SK-N-SH treated with all-trans-retinoic acid at 6 μM for 48 hours (cell line): ENCODE data around the gene ZSCAN18.

Experiments used
- ATAC-seq: fragments of 200-7000 bp; cut with Tn5 transposase; 3 replicates; pipeline ENCODE4 v1.9.1; 2020; ENCODE audit warnings: mild to moderate bottlenecking, moderate library complexity
- ARNTL ChIP-seq: fragments of 450-650 bp; formaldehyde crosslinking; IDR thresholded peaks from 2 replicates; pipeline ENCODE4 v1.5.0; 2020; ENCODE audit warnings: low read depth, mild to moderate bottlenecking, moderate library complexity, borderline replicate concordance
- BACH2 ChIP-seq: fragments of 250-450 bp; sonication (Bioruptor Pico); IDR thresholded peaks from 2 replicates; pipeline ENCODE4 v1.9.0; 2021; ENCODE audit warnings: mild to moderate bottlenecking, borderline replicate concordance
- CREB5 ChIP-seq: fragments of 250-450 bp; sonication (Bioruptor Pico); IDR thresholded peaks from 2 replicates; pipeline ENCODE4 v1.5.1; 2020; ENCODE audit warnings: low read depth, mild to moderate bottlenecking, moderate library complexity
- CSDC2 ChIP-seq: fragments of 250-450 bp; sonication (Bioruptor Pico); IDR thresholded peaks from 2 replicates; pipeline ENCODE4 v1.5.0; 2020; ENCODE audit warnings: mild to moderate bottlenecking, moderate library complexity
- CSRNP3 ChIP-seq: fragments of 250-450 bp; sonication (Bioruptor Pico); IDR thresholded peaks from 2 replicates; pipeline ENCODE4 v1.5.1; 2021; ENCODE audit warnings: mild to moderate bottlenecking, moderate library complexity
- ESRRG ChIP-seq: fragments of 250-450 bp; sonication (Bioruptor Pico); IDR thresholded peaks from 2 replicates; pipeline ENCODE4 v1.6.1; 2021; ENCODE audit warnings: mild to moderate bottlenecking
- GLIS3 ChIP-seq: fragments of 250-450 bp; sonication (Bioruptor Pico); IDR thresholded peaks from 2 replicates; pipeline ENCODE4 v1.5.0; 2020; ENCODE audit warnings: mild to moderate bottlenecking, moderate library complexity
- ISL1 ChIP-seq: fragments of 250-450 bp; sonication (Bioruptor Pico); IDR thresholded peaks from 2 replicates; pipeline ENCODE4 v2.1.2; 2022; ENCODE audit warnings: mild to moderate bottlenecking, moderate library complexity
- OSR1 ChIP-seq: fragments of 250-450 bp; sonication (Bioruptor Pico); IDR thresholded peaks from 2 replicates; pipeline ENCODE4 v1.8.0; 2022; ENCODE audit warnings: moderate library complexity, mild to moderate bottlenecking, inconsistent platforms
- PATZ1 ChIP-seq: fragments of 250-450 bp; sonication (Bioruptor Pico); IDR thresholded peaks from 2 replicates; pipeline ENCODE4 v1.8.0; 2020; ENCODE audit warnings: mild to moderate bottlenecking, moderate library complexity, borderline replicate concordance
- POU6F1 ChIP-seq: fragments of 250-450 bp; sonication (Bioruptor Pico); IDR thresholded peaks from 2 replicates; pipeline ENCODE4 v1.8.0; 2021; ENCODE audit warnings: low read depth, mild to moderate bottlenecking, moderate library complexity, borderline replicate concordance
- PPARA ChIP-seq: fragments of 250-450 bp; sonication (Bioruptor Pico); IDR thresholded peaks from 2 replicates; pipeline ENCODE4 v1.5.0; 2020; ENCODE audit warnings: mild to moderate bottlenecking, borderline replicate concordance
- RARB ChIP-seq: fragments of 250-450 bp; sonication (Bioruptor Pico); IDR thresholded peaks from 2 replicates; pipeline ENCODE4 v1.8.0; 2021; ENCODE audit warnings: mild to moderate bottlenecking, moderate library complexity
- SNAI2 ChIP-seq: fragments of 250-450 bp; sonication (Bioruptor Pico); IDR thresholded peaks from 2 replicates; pipeline ENCODE4 v1.5.0; 2020; ENCODE audit warnings: mild to moderate bottlenecking, moderate library complexity
- TCF4 ChIP-seq: fragments of 250-450 bp; sonication (Bioruptor Pico); IDR thresholded peaks from 2 replicates; pipeline ENCODE4 v1.8.0; 2021; ENCODE audit warnings: mild to moderate bottlenecking, moderate library complexity, borderline replicate concordance
- TOX ChIP-seq: fragments of 250-450 bp; sonication (Bioruptor Pico); IDR thresholded peaks from 2 replicates; pipeline ENCODE4 v1.8.0; 2021; ENCODE audit warnings: mild to moderate bottlenecking, moderate library complexity, borderline replicate concordance
- TSHZ2 ChIP-seq: fragments of 250-450 bp; sonication (Bioruptor Pico); IDR thresholded peaks from 2 replicates; pipeline ENCODE4 v1.5.0; 2020; ENCODE audit warnings: mild to moderate bottlenecking, moderate library complexity
- ZC3H10 ChIP-seq: fragments of 250-450 bp; sonication (Bioruptor Pico); IDR thresholded peaks from 2 replicates; pipeline ENCODE4 v1.5.1; 2021; ENCODE audit warnings: mild to moderate bottlenecking, moderate library complexity
- ZFP3 ChIP-seq: fragments of 250-450 bp; sonication (Bioruptor Pico); IDR thresholded peaks from 2 replicates; pipeline ENCODE4 v1.5.0; 2020; ENCODE audit warnings: mild to moderate bottlenecking, moderate library complexity
- ZFP30 ChIP-seq: fragments of 450-650 bp; formaldehyde crosslinking; IDR thresholded peaks from 2 replicates; pipeline ENCODE4 v1.5.0; 2022; ENCODE audit warnings: mild to moderate bottlenecking, moderate library complexity
- ZNF565 ChIP-seq: fragments of 450-650 bp; formaldehyde crosslinking; conservative IDR thresholded peaks from 2 replicates; pipeline ENCODE4 v1.5.0; 2020; ENCODE audit warnings: low read depth, mild to moderate bottlenecking, moderate library complexity
- ZNF70 ChIP-seq: fragments of 450-650 bp; formaldehyde crosslinking; IDR thresholded peaks from 2 replicates; pipeline ENCODE4 v1.5.0; 2020; ENCODE audit warnings: mild to moderate bottlenecking, moderate library complexity
- ZNF8 ChIP-seq: fragments of 450-650 bp; formaldehyde crosslinking; IDR thresholded peaks from 2 replicates; pipeline ENCODE4 v1.5.0; 2020; ENCODE audit warnings: mild to moderate bottlenecking, moderate library complexity

Gene ZSCAN18

GRCh38 chr19:58054901-58055874, 42.8 kb downstream of the ZSCAN18 start:
- TF ChIP-seq ZNF70 (CRISPR knock-in tag) (no peak), ZNF565 (no peak), POU6F1 (CRISPR knock-in tag) (no peak), ZC3H10 (CRISPR knock-in tag) (no peak), ESRRG (CRISPR knock-in tag) (no peak), TSHZ2 (CRISPR knock-in tag) (no peak), ARNTL (CRISPR knock-in tag) (no peak), ISL1 (CRISPR knock-in tag) (no peak), RARB (CRISPR knock-in tag) (no peak), BACH2 (no peak), SNAI2 (CRISPR knock-in tag) (no peak), PATZ1 (CRISPR knock-in tag) (no peak), ZFP30 (no peak), CSDC2 (no peak), CSRNP3 (CRISPR knock-in tag) (no peak), GLIS3 (CRISPR knock-in tag) (no peak), PPARA (CRISPR knock-in tag) (no peak)
- ATAC-seq: no peak

GRCh38 chr19:58053480-58054156, 44.4 kb downstream of the ZSCAN18 start:
- TF ChIP-seq ZNF8 (CRISPR knock-in tag) (no peak), PPARA (CRISPR knock-in tag) (no peak), CSDC2 (no peak), BACH2 (no peak)
- no peak for ATAC-seq

GRCh38 chr19:58052256-58052655, 45.8 kb downstream of the ZSCAN18 start:
- no peak for ATAC-seq
- TF ChIP-seq ARNTL (CRISPR knock-in tag) (no peak), TOX (no peak), PPARA (CRISPR knock-in tag) (no peak), ESRRG (CRISPR knock-in tag) (no peak), BACH2 (no peak), ZFP30 (no peak), CSDC2 (no peak), ZNF565 (no peak), RARB (CRISPR knock-in tag) (no peak), POU6F1 (CRISPR knock-in tag) (no peak), GLIS3 (CRISPR knock-in tag) (no peak), ZNF8 (CRISPR knock-in tag) (no peak), OSR1 (CRISPR knock-in tag) (no peak), CREB5 (CRISPR knock-in tag) (no peak), SNAI2 (CRISPR knock-in tag) (no peak), ZC3H10 (CRISPR knock-in tag) (no peak), ISL1 (CRISPR knock-in tag) (no peak), ZFP3 (no peak), TCF4 (CRISPR knock-in tag) (no peak)
